ENCODE data around the gene OR7G2. TPM values are rescaled to one million over a fixed set of nuclear protein-coding genes. Genes with fewer than 3 reads are reported as not detected.

OR7G2 gene
- total and polyA plus RNA-seq, 2 donors (not counting 1 experiment from before 2014, with no cell fraction given), result not detected

- Histone ChIP-seq H3K4me3 (replicated peaks in 1 of 4; ENCODE audit: control extremely low read depth in 1 of 4, insufficient read depth in 1 of 4, low read depth in 3 of 4, low read length in 4 of 4) (no peak overlapping the region), H3K9me3 (ENCODE audit: control insufficient read depth, insufficient read depth, low read depth, low read length) (no peaks in the 10 kb centered on the region), H3K4me1 (ENCODE audit: control insufficient read depth, extremely low read depth, insufficient read depth, low read length) (no peaks in the 10 kb centered on the region), H3K36me3 (ENCODE audit: control insufficient read depth, insufficient read depth, low read length) (no peaks in the 10 kb centered on the region), H3K4me2 (ENCODE audit: extremely low read depth, insufficient read depth, low read length) (no peak overlapping the region), H2AFZ (ENCODE audit: low read length) (no peak overlapping the region), H4K20me1 (ENCODE audit: control insufficient read depth, extremely low read depth, insufficient read depth, low read length) (no peaks in the 10 kb centered on the region), H3K27ac (ENCODE audit: insufficient read depth, low read length) (no peak overlapping the region), H3K27me3 (ENCODE audit: control insufficient read depth, insufficient read depth, low read length) (no peaks in the 10 kb centered on the region), H3K79me2 (ENCODE audit: control insufficient read depth, insufficient read depth, low read length) (no peaks in the 10 kb centered on the region), H3K9ac (ENCODE audit: insufficient read depth, low read length) (no peak overlapping the region)
- no peak for TF ChIP-seq CTCF (conservative IDR thresholded peaks at IDR 0.05 in 1 of 2, IDR thresholded peaks at IDR 0.05 in 1 of 2; ENCODE audit: low read depth in 1 of 2, low read length in 2 of 2)
- TF ChIP-seq EZH2 (IDR thresholded peaks at IDR 0.05; ENCODE audit: low read length, missing control alignments), result no peak
- DNase-seq (ENCODE audit: low read depth in 2 of 2), result no peak
These were observed 9.3 kb upstream of the OR7G2 start for GRCh38 chr19:9116547-9116946.

DNA sequence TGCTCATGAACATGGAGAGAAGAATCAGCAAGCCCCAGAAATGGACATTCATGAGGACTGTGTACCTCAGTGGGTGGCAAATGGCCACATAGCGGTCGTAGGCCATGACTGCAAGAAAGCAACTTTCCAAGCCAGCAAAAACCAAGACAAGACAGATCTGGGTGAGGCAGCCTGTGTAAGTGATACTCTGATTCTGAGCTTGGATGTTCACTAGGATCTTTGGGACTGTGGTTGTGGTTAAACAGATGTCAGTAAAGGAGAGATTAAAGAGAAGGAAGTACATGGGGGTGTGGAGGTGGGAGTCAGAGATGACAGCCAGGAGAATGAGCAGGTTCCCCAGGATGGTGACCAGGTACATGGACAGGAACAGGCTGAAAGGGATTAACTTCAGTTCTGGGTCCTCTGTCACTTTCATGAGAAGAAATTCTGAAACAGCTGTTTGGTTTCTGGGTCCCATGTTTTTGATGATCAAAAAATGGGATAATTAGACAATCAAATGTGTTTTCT, 8.1 kb upstream of the OR7G2 start, which contains the start of gene OR7G1:
Gene OR7G1, minus strand, starts transcription at position 457 of the 507 bp plus-strand sequence. Its CDS starts 0 bp downstream, at position 457.
- Histone ChIP-seq H3K4me2 (ENCODE audit: extremely low read depth, insufficient read depth, low read length) (no peak within 1 kb of the TSS), H3K4me1 (ENCODE audit: control insufficient read depth, extremely low read depth, insufficient read depth, low read length) (no peaks in the 10 kb centered on the region), H4K20me1 (ENCODE audit: control insufficient read depth, extremely low read depth, insufficient read depth, low read length) (no peaks in the 10 kb centered on the region), H3K36me3 (ENCODE audit: control insufficient read depth, insufficient read depth, low read length) (no peaks in the 10 kb centered on the region), H3K4me3 (replicated peaks in 1 of 4; ENCODE audit: control extremely low read depth in 1 of 4, insufficient read depth in 1 of 4, low read depth in 3 of 4, low read length in 4 of 4) (no peak within 1 kb of the TSS), H2AFZ (ENCODE audit: low read length) (no peak within 1 kb of the TSS), H3K9ac (ENCODE audit: insufficient read depth, low read length) (no peak within 1 kb of the TSS), H3K27me3 (ENCODE audit: control insufficient read depth, insufficient read depth, low read length) (no peaks in the 10 kb centered on the region), H3K27ac (ENCODE audit: insufficient read depth, low read length) (no peak within 1 kb of the TSS), H3K79me2 (ENCODE audit: control insufficient read depth, insufficient read depth, low read length) (no peaks in the 10 kb centered on the region), H3K9me3 (ENCODE audit: control insufficient read depth, insufficient read depth, low read depth, low read length) (no peaks in the 10 kb centered on the region)
- TF ChIP-seq CTCF (conservative IDR thresholded peaks at IDR 0.05 in 1 of 2, IDR thresholded peaks at IDR 0.05 in 1 of 2; ENCODE audit: low read depth in 1 of 2, low read length in 2 of 2) (no peak), EZH2 (IDR thresholded peaks at IDR 0.05; ENCODE audit: low read length, missing control alignments) (no peak)
- DNase-seq (ENCODE audit: low read depth in 2 of 2), result no peak

- Histone ChIP-seq H4K20me1 (ENCODE audit: control insufficient read depth, extremely low read depth, insufficient read depth, low read length) (no peaks in the 10 kb centered on the region), H3K4me1 (ENCODE audit: control insufficient read depth, extremely low read depth, insufficient read depth, low read length) (no peaks in the 10 kb centered on the region), H3K4me3 (replicated peaks in 1 of 4; ENCODE audit: control extremely low read depth in 1 of 4, insufficient read depth in 1 of 4, low read depth in 3 of 4, low read length in 4 of 4) (no peak overlapping the region), H2AFZ (ENCODE audit: low read length) (no peak overlapping the region), H3K27me3 (ENCODE audit: control insufficient read depth, insufficient read depth, low read length) (no peaks in the 10 kb centered on the region), H3K27ac (ENCODE audit: insufficient read depth, low read length) (no peak overlapping the region), H3K4me2 (ENCODE audit: extremely low read depth, insufficient read depth, low read length) (no peak overlapping the region), H3K9me3 (ENCODE audit: control insufficient read depth, insufficient read depth, low read depth, low read length) (no peaks in the 10 kb centered on the region), H3K36me3 (ENCODE audit: control insufficient read depth, insufficient read depth, low read length) (no peaks in the 10 kb centered on the region), H3K79me2 (ENCODE audit: control insufficient read depth, insufficient read depth, low read length) (no peaks in the 10 kb centered on the region), H3K9ac (ENCODE audit: insufficient read depth, low read length) (no peak overlapping the region)
- no peak for TF ChIP-seq CTCF (conservative IDR thresholded peaks at IDR 0.05 in 1 of 2, IDR thresholded peaks at IDR 0.05 in 1 of 2; ENCODE audit: low read depth in 1 of 2, low read length in 2 of 2)
- no peak for TF ChIP-seq EZH2 (IDR thresholded peaks at IDR 0.05; ENCODE audit: low read length, missing control alignments)
- DNase-seq (ENCODE audit: low read depth in 2 of 2), result no peak
These were observed 2.7 kb upstream of the OR7G2 start for GRCh38 chr19:9109959-9110358.
